CD4-positive, alpha-beta memory T cell (primary cell): ENCODE data around the gene SIK3. TPM values are rescaled to one million over a fixed set of nuclear protein-coding genes. Genes with fewer than 3 reads are reported as not detected.

Source experiments
- CTCF ChIA-PET: fragments of 350-600 bp; sonication (Branson Sonifier 250); formaldehyde crosslinking; loops from one replicate; lab custom pipeline; 2021; ENCODE audit warnings: inconsistent platforms; ENCODE audit not compliant: partially characterized antibody; lab: Charles Lee
- POLR2A ChIA-PET: fragments of 350-600 bp; sonication (Branson Sonifier 250); formaldehyde crosslinking; loops from one replicate; lab custom pipeline; 2021; ENCODE audit not compliant: partially characterized antibody; lab: Charles Lee
- DNase-seq, 5 donors: peaks; one replicate each; pipeline versions ENCODE4 v3.0.0 to v3.0.0-alpha.2; 2020 to 2022; ENCODE audit warnings: mixed read lengths in 1 of 5
- H3K27ac ChIP-seq: one replicate; pipeline ENCODE4 v1.7.0; 2013; ENCODE audit warnings: low read depth, low read length
- H3K27me3 ChIP-seq: 2 replicates; pipeline ENCODE4 v1.7.0; 2013; ENCODE audit warnings: mild to moderate bottlenecking, low read length, moderate library complexity; ENCODE audit not compliant: insufficient read depth
- H3K36me3 ChIP-seq: 2 replicates; pipeline ENCODE4 v1.7.0; 2013; ENCODE audit warnings: mild to moderate bottlenecking, low read length, moderate library complexity; ENCODE audit not compliant: insufficient read depth
- H3K4me1 ChIP-seq: 2 replicates; pipeline ENCODE4 v1.7.0; 2013; ENCODE audit warnings: mild to moderate bottlenecking, low read length, moderate library complexity; ENCODE audit not compliant: insufficient read depth
- H3K4me3 ChIP-seq, 2 donors: one replicate each; pipeline ENCODE4 v1.7.0; 2013; ENCODE audit warnings: low read length in 2 of 2, mild to moderate bottlenecking in 1 of 2
- H3K9me3 ChIP-seq, 2 donors: one replicate each; pipeline ENCODE4 v1.7.0; 2013; ENCODE audit warnings: low read length in 2 of 2, control low read depth in 1 of 2; ENCODE audit not compliant: control insufficient read depth in 1 of 2
- H3K27ac Mint-ChIP-seq, 7 donors: one replicate each; pipeline ENCODE4 v1.8.0; 2020 to 2021; ENCODE audit warnings: mixed read lengths in 7 of 7, mild to moderate bottlenecking in 6 of 7, inconsistent platforms in 3 of 7, moderate library complexity in 3 of 7
- H3K27me3 Mint-ChIP-seq, 2 donors: one replicate each; pipeline ENCODE4 v1.8.0; 2020 to 2021; ENCODE audit warnings: mixed read lengths in 2 of 2
- H3K36me3 Mint-ChIP-seq, 2 donors: one replicate each; pipeline ENCODE4 v1.8.0; 2020 to 2021; ENCODE audit warnings: mixed read lengths in 2 of 2, inconsistent platforms in 1 of 2, mild to moderate bottlenecking in 1 of 2
- H3K4me1 Mint-ChIP-seq, 4 donors: one replicate each; pipeline ENCODE4 v1.8.0; 2020 to 2021; ENCODE audit warnings: mixed read lengths in 4 of 4, mild to moderate bottlenecking in 1 of 4
- H3K4me3 Mint-ChIP-seq, 8 donors: one replicate each; pipeline ENCODE4 v1.8.0; 2020 to 2021; ENCODE audit warnings: mixed read lengths in 8 of 8, mild to moderate bottlenecking in 7 of 8, moderate library complexity in 6 of 8, inconsistent platforms in 3 of 8
- H3K9me3 Mint-ChIP-seq, 8 donors: one replicate each; pipeline ENCODE4 v1.8.0; 2020 to 2021; ENCODE audit warnings: mixed read lengths in 8 of 8, mild to moderate bottlenecking in 5 of 8, inconsistent platforms in 3 of 8, moderate library complexity in 1 of 8
- intact Hi-C: fragments of 100-400 bp; cut with micrococcal nuclease; formaldehyde crosslinking; loops from one replicate; pipeline ENCODE4 v1.15.1; 2023
- polyA plus RNA-seq, 2 donors: library from polyadenylated mRNA; unstranded; fragments of 300-500 nt; fragmentation: Illumina TruSeq; gene quantifications; one replicate each; pipeline ENCODE4 v1.2.3, GENCODE V29; 2021
- total RNA-seq, 2 experiments: library from RNA; stranded (reverse); gene quantifications; one replicate each; pipeline ENCODE4 v1.2.3, GENCODE V29; 2021

SIK3 gene
- total and polyA plus RNA-seq, 4 experiments from 2014 or later: 9.7 to 97.5 (median 62.5) TPM

- intact Hi-C loops: no loop called here
- Histone ChIP-seq H3K36me3 (no peaks in the 10 kb centered on the region), H3K4me1 (no peaks in the 10 kb centered on the region), H3K9me3 (no peaks in the 10 kb centered on the region), H3K27ac (no peak overlapping the region), H3K4me3 (no peak overlapping the region), H3K27me3 (no peaks in the 10 kb centered on the region)
- Mint-ChIP-seq H3K27me3 (no peaks in the 10 kb centered on the region), H3K4me3 (no peak overlapping the region), H3K9me3 (no peaks in the 10 kb centered on the region), H3K36me3 (peaks cover 9 to 28% of the 10 kb centered on the region in 2 donors), H3K4me1 (peaks cover 10 to 12% (median 11%) of the 10 kb centered on the region in 4 donors), H3K27ac (peak overlapping the region in 4 of 7 donors; percentile 62 to 82 (median 72))
- no peak for DNase-seq
- ChIA-PET CTCF (interaction anchor here (0.9 to 8.8 kb wide), 15 partner anchors 8 to 226 kb away, joined by 3 to 155 read pairs (median 7); partner anchors contain the start of genes APOA5, SIK3 and ZPR1), POLR2A (no interaction called here)
These were observed 217.1 kb downstream of the SIK3 start for GRCh38 chr11:116881143-116881542.

GRCh38 chr11:116879800-116880625, 218.2 kb downstream of the SIK3 start:
- ChIA-PET CTCF (interaction anchor here (0.6 to 8.8 kb wide), 26 partner anchors 9 to 350 kb away, joined by 3 to 155 read pairs (median 5); partner anchors contain the start of genes APOA5, SIK3 and ZPR1), POLR2A (interaction anchor here (1.0 to 2.5 kb wide), 5 partner anchors 10 to 226 kb away, joined by 3 to 16 read pairs (median 7); partner anchors contain the start of gene SIK3)
- intact Hi-C loops: loop anchor here (1.0 kb wide), 2 partner anchors 226 to 346 kb away; no protein-coding TSS in a partner anchor
- H3K27ac ChIP-seq: no peak overlapping the region
- Mint-ChIP-seq H3K36me3 (peaks cover 18 to 37% of the 10 kb centered on the region in 2 donors), H3K4me3 (no peak overlapping the region), H3K27me3 (no peaks in the 10 kb centered on the region), H3K4me1 (peaks cover 10 to 12% (median 11%) of the 10 kb centered on the region in 4 donors), H3K9me3 (no peaks in the 10 kb centered on the region), H3K27ac (peak overlapping the region; percentile 35 to 79 (median 64))
- no peaks in the 10 kb centered on the region for H3K9me3 ChIP-seq
- H3K27me3 ChIP-seq: no peaks in the 10 kb centered on the region
- H3K4me3 ChIP-seq: no peak overlapping the region
- peaks cover 8% of the 10 kb centered on the region for H3K36me3 ChIP-seq
- H3K4me1 ChIP-seq: no peaks in the 10 kb centered on the region
- DNase-seq: peak; percentile 39 to 56 (median 50)

- Mint-ChIP-seq H3K4me1 (peaks cover 9 to 12% (median 11%) of the 10 kb centered on the region in 4 donors), H3K27ac (peak overlapping the region in 4 of 7 donors; percentile 36 to 47 (median 44)), H3K9me3 (peaks cover 0 to 2% (median 0%) of the 10 kb centered on the region in 8 donors), H3K4me3 (no peak overlapping the region), H3K36me3 (peaks cover 41 to 63% of the 10 kb centered on the region in 2 donors), H3K27me3 (no peaks in the 10 kb centered on the region)
- no peak for DNase-seq
- Histone ChIP-seq H3K4me3 (no peak overlapping the region), H3K36me3 (peaks cover 37% of the 10 kb centered on the region), H3K27me3 (no peaks in the 10 kb centered on the region), H3K4me1 (no peaks in the 10 kb centered on the region), H3K9me3 (no peaks in the 10 kb centered on the region), H3K27ac (no peak overlapping the region)
- intact Hi-C loops: no loop called here
- CTCF ChIA-PET: interaction anchor here (1.0 to 8.8 kb wide), 4 partner anchors 50 to 231 kb away, joined by 3 to 155 read pairs (median 16); partner anchors contain the start of genes APOA5 and SIK3
- POLR2A ChIA-PET: interaction anchor here (1.0 to 1.2 kb wide), 2 partner anchors 22 to 267 kb away, joined by 3 read pairs; partner anchors contain the start of gene PAFAH1B2
These were observed 221.6 kb downstream of the SIK3 start for GRCh38 chr11:116876656-116877055.

GRCh38 chr11:116875194-116875593, 223.0 kb downstream of the SIK3 start:
- H3K36me3 Mint-ChIP-seq: peaks cover 50 to 71% of the 10 kb centered on the region in 2 donors
- H3K27me3 Mint-ChIP-seq: no peaks in the 10 kb centered on the region
- CTCF ChIA-PET: interaction anchor here (8.8 kb wide), 1 partner anchor 232 kb away, joined by 155 read pairs; no protein-coding TSS in a partner anchor
- H3K9me3 ChIP-seq: no peaks in the 10 kb centered on the region
- no peaks in the 10 kb centered on the region for H3K27me3 ChIP-seq
- DNase-seq: no peak
- POLR2A ChIA-PET: no interaction called here
- no peak overlapping the region for H3K4me3 Mint-ChIP-seq
- no peak overlapping the region for H3K27ac ChIP-seq
- peaks cover 4 to 14% (median 12%) of the 10 kb centered on the region in 4 donors for H3K4me1 Mint-ChIP-seq
- peaks cover 0 to 2% (median 0%) of the 10 kb centered on the region in 8 donors for H3K9me3 Mint-ChIP-seq
- peaks cover 49% of the 10 kb centered on the region for H3K36me3 ChIP-seq
- no peak overlapping the region for H3K4me3 ChIP-seq
- intact Hi-C loops: no loop called here
- peak overlapping the region in 5 of 7 donors; percentile 15 to 55 (median 26) for H3K27ac Mint-ChIP-seq
- H3K4me1 ChIP-seq: no peaks in the 10 kb centered on the region

DNA sequence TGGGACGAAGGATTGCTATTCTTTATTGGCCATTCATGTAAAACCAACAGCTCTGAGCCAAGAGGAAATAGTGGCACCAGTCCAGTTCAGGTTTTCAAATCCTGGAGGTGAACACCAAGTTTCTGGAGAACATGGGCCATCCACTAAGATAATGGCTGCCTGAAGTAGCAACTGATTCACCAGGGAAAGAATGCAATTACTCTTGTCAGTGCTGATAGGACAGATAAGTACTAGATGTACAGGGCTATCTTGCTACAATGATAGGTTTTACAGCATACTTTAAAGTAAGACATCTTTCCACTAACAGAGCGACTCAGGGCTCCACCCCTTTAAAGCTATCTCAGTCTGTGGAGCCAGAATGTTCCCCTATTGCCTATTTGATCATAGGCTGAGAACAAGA, 224.0 kb downstream of the SIK3 start:
- peaks cover 2 to 10% (median 7%) of the 10 kb centered on the region in 4 donors for H3K4me1 Mint-ChIP-seq
- peaks cover 60 to 75% of the 10 kb centered on the region in 2 donors for H3K36me3 Mint-ChIP-seq
- no peak for DNase-seq
- peaks cover 0 to 2% (median 0%) of the 10 kb centered on the region in 8 donors for H3K9me3 Mint-ChIP-seq
- H3K27me3 Mint-ChIP-seq: no peaks in the 10 kb centered on the region
- Histone ChIP-seq H3K4me1 (no peaks in the 10 kb centered on the region), H3K4me3 (no peak overlapping the region), H3K9me3 (no peaks in the 10 kb centered on the region), H3K27ac (no peak overlapping the region), H3K27me3 (no peaks in the 10 kb centered on the region), H3K36me3 (peaks cover 56% of the 10 kb centered on the region)
- H3K27ac Mint-ChIP-seq: peak overlapping the region in 3 of 7 donors; percentile 8 to 29 (median 10)
- H3K4me3 Mint-ChIP-seq: no peak overlapping the region
- CTCF ChIA-PET: interaction anchor here (1.3 to 1.5 kb wide), 2 partner anchors 224 to 232 kb away, joined by 7 read pairs; partner anchors contain the start of gene SIK3
- intact Hi-C loops: no loop called here
- POLR2A ChIA-PET: interaction anchor here (1.3 kb wide), 1 partner anchor 39 kb away, joined by 3 read pairs; no protein-coding TSS in a partner anchor

GRCh38 chr11:116873381-116873780, 224.8 kb downstream of the SIK3 start:
- DNase-seq: no peak
- H3K27me3 Mint-ChIP-seq: no peaks in the 10 kb centered on the region
- Histone ChIP-seq H3K27ac (no peak overlapping the region), H3K4me1 (no peaks in the 10 kb centered on the region), H3K4me3 (no peak overlapping the region), H3K36me3 (peaks cover 56% of the 10 kb centered on the region), H3K9me3 (no peaks in the 10 kb centered on the region), H3K27me3 (no peaks in the 10 kb centered on the region)
- ChIA-PET CTCF (interaction anchor here (1.1 to 1.5 kb wide), 3 partner anchors 82 to 233 kb away, joined by 4 to 7 read pairs (median 7); partner anchors contain the start of genes APOA5 and SIK3), POLR2A (interaction anchor here (1.3 kb wide), 1 partner anchor 38 kb away, joined by 3 read pairs; no protein-coding TSS in a partner anchor)
- H3K36me3 Mint-ChIP-seq: peaks cover 65 to 80% of the 10 kb centered on the region in 2 donors
- no peak overlapping the region for H3K4me3 Mint-ChIP-seq
- intact Hi-C loops: no loop called here
- peaks cover 0 to 2% (median 0%) of the 10 kb centered on the region in 8 donors for H3K9me3 Mint-ChIP-seq
- H3K4me1 Mint-ChIP-seq: peaks cover 2 to 10% (median 6%) of the 10 kb centered on the region in 4 donors
- peak overlapping the region in 2 of 7 donors; percentile 36 to 59 for H3K27ac Mint-ChIP-seq
